Testis (tissue), 3 donors: ENCODE data around the gene BBS12. TPM values are rescaled to one million over a fixed set of nuclear protein-coding genes. Genes with fewer than 3 reads are reported as not detected.

Experiments
- DNase-seq: peaks from one replicate; pipeline ENCODE4 v3.0.0-alpha.2; 2019
- H3K27ac ChIP-seq, 2 donors: fragments of 200-600 bp; sonication (generic); one replicate each; pipeline ENCODE4 v1.5.1; 2019
- H3K27me3 ChIP-seq: fragments of 200-600 bp; sonication (generic); one replicate; pipeline ENCODE4 v1.5.1; 2019
- H3K36me3 ChIP-seq: fragments of 200-600 bp; sonication (generic); one replicate; pipeline ENCODE4 v1.5.1; 2017; ENCODE audit warnings: low read depth; ENCODE audit errors: missing control alignments
- H3K4me1 ChIP-seq: fragments of 200-600 bp; sonication (generic); one replicate; pipeline ENCODE4 v1.5.1; 2019
- H3K4me3 ChIP-seq, 2 donors: fragments of 200-600 bp; sonication (generic); one replicate each; pipeline ENCODE4 v1.5.1; 2017 to 2019
- H3K9me3 ChIP-seq: fragments of 200-600 bp; sonication (generic); one replicate; pipeline ENCODE4 v1.5.1; 2017
- CTCF ChIP-seq, 3 experiments: fragments of 450-650 bp in 2 of 3; fragments of 200-600 bp in 1 of 3; sonication (generic) in 1 of 3; IDR thresholded peaks; one replicate each; pipeline ENCODE4 v1.5.1; 2016 to 2019; ENCODE audit warnings: antibody characterized with exemption in 3 of 3, mild to moderate bottlenecking in 2 of 3, moderate library complexity in 1 of 3
- POLR2A ChIP-seq: fragments of 450-650 bp; IDR thresholded peaks from one replicate; pipeline ENCODE4 v1.6.1; 2017; ENCODE audit warnings: antibody characterized with exemption, mild to moderate bottlenecking, moderate library complexity
- WGBS, 2 donors: methylation state at CpG; one replicate each; pipeline ENCODE4 v1.1.5; 2018; 5-methylcytosine and 5-hydroxymethylcytosine counted together
- intact Hi-C: fragments of 100-400 bp; cut with DNase I; formaldehyde crosslinking; loops from one replicate; pipeline ENCODE4 v1.15.1; 2023; ENCODE audit warnings: low total_unique reads
- polyA plus RNA-seq: library from polyadenylated mRNA; stranded (reverse); fragments of 350-450 nt; fragmentation: Illumina TruSeq; extraction: RNeasy Lipid Tissue Mini Kit (QIAGEN cat#74804); gene quantifications from one replicate; pipeline ENCODE4 v1.2.3, GENCODE V29; 2014; ENCODE audit warnings: low read depth, low replicate concordance; ENCODE audit not compliant: insufficient read depth
- total RNA-seq, 2 donors: library from RNA; depleted of rRNA; stranded (reverse); fragments of >200 nt; gene quantifications; one replicate each; pipeline ENCODE4 v1.2.3, GENCODE V29; 2016

The BBS12 gene
- total and polyA plus RNA-seq, 3 donors from 2014 or later: 5.0 to 15.7 (median 7.5) TPM

DNA sequence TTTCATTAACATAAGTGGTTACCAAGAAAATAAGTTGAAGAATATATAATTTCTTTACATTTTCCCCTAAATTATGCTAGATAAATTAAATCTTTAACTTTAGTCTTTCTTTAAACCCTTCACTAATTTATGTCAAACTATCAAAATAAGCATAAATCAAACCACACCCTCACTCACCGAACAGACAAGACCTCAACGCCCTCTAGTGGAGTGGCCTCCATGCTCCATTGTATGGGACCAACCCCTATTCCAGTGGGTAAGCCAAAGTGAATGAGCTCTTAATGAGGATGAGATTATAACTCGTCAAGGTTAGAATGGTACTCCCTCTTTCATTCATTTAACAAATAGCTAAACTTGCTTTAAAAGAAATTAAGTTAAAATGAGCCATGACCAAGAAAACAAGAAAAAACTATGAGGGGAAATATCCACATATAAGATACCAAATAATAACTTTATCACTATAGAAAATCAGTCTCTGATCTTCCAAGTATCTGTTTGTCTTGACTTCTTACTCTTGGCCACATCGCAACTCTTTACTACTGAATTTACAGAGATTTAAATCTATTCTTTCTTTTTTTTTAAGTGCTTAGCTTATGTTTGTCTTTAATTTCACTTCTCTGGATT, 15.6 kb upstream of the BBS12 start:
- Histone ChIP-seq H3K36me3 (no peaks in the 10 kb centered on the region), H3K27me3 (no peaks in the 10 kb centered on the region), H3K27ac (no peak overlapping the region), H3K4me1 (no peaks in the 10 kb centered on the region), H3K9me3 (no peaks in the 10 kb centered on the region), H3K4me3 (no peak overlapping the region)
- TF ChIP-seq CTCF (IDR thresholded peaks at IDR 0.05) (peak; percentile 39 to 53 (median 40)), POLR2A (no peak)
- DNase-seq: peak; percentile 85
- intact Hi-C loops: no loop called here
- 37 to 45% methylated on average over 4 of the region's 4 CpGs for WGBS, 2 donors

DNA sequence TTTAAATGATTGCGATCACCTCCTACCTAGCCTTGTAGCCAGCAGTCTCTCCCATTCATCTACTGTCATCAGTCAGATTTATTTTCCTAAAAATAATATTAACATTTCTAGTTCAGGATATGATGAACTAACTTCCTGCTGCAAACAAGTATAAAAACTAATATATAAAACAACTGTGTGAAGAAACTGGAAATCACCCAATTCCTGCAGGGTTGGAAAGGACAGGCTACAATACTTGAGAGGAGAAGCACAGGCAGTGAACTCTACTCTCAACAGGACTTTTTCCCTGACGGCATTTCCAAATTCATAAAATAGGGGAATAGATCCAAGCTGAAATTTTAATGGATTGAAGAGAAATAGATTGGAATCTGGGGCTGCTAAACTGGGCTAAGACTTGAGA, 14.2 kb upstream of the BBS12 start:
- no peaks in the 10 kb centered on the region for H3K27me3 ChIP-seq
- no peak overlapping the region for H3K27ac ChIP-seq
- intact Hi-C loops: no loop called here
- H3K4me1 ChIP-seq: no peaks in the 10 kb centered on the region
- DNase-seq: no peak
- no peak for TF ChIP-seq CTCF (IDR thresholded peaks at IDR 0.05)
- TF ChIP-seq POLR2A: no peak
- no peaks in the 10 kb centered on the region for H3K9me3 ChIP-seq
- no peaks in the 10 kb centered on the region for H3K36me3 ChIP-seq
- 42 to 53% methylated on average over 2 of the region's 2 CpGs for WGBS, 2 donors
- H3K4me3 ChIP-seq: no peak overlapping the region

DNA sequence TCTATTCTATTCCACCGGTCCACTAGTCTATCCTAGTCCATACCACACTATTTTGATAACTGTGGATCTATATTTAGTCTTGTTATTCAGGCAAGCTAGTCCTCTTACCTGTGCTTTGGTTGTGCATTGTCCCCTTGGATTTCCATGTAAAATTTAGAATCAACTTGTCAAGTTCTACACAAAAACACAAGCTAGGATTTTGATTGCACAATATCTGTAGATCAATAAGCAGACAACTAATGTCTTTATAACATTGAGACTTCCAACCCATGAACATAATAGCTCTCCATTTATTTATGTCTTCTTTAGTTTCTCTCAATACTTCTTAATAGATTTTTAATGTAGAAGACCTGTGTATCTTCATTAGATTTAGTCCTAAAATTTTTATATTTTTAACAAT, 10.2 kb upstream of the BBS12 start:
- no peak for DNase-seq
- Histone ChIP-seq H3K27ac (no peak overlapping the region), H3K36me3 (no peaks in the 10 kb centered on the region), H3K27me3 (no peaks in the 10 kb centered on the region), H3K4me3 (no peak overlapping the region), H3K9me3 (no peaks in the 10 kb centered on the region), H3K4me1 (no peaks in the 10 kb centered on the region)
- intact Hi-C loops: no loop called here
- WGBS, 2 donors: 89 to 96% methylated on average over 1 of the region's 1 CpG
- TF ChIP-seq CTCF (IDR thresholded peaks at IDR 0.05) (no peak), POLR2A (no peak)

DNA sequence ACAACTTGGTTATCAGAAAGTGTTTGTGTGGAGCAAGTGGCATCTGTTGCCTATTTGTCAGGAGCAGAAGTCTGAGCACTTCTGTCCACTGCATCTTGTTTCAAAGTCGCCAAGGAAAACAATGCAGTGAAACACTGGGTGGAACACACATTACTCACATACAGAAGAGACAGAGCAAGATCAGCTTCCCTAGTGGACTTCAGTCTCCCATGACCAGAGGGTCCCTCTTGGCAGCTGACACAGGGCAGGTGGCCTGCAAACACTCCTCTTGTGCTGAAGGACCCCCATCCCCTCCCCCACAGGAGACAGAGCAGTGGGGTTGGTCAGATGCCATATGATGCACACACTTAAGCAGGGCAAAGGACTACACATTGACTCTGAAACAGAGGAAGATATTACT, 3.6 kb upstream of the BBS12 start:
- H3K4me1 ChIP-seq: no peaks in the 10 kb centered on the region
- no peak overlapping the region for H3K27ac ChIP-seq
- intact Hi-C loops: no loop called here
- no peak for DNase-seq
- H3K27me3 ChIP-seq: no peaks in the 10 kb centered on the region
- no peaks in the 10 kb centered on the region for H3K36me3 ChIP-seq
- no peak overlapping the region for H3K4me3 ChIP-seq
- TF ChIP-seq CTCF (IDR thresholded peaks at IDR 0.05): no peak
- TF ChIP-seq POLR2A: no peak
- 77 to 91% methylated on average over 1 of the region's 1 CpG for WGBS, 2 donors
- H3K9me3 ChIP-seq: no peaks in the 10 kb centered on the region

DNA sequence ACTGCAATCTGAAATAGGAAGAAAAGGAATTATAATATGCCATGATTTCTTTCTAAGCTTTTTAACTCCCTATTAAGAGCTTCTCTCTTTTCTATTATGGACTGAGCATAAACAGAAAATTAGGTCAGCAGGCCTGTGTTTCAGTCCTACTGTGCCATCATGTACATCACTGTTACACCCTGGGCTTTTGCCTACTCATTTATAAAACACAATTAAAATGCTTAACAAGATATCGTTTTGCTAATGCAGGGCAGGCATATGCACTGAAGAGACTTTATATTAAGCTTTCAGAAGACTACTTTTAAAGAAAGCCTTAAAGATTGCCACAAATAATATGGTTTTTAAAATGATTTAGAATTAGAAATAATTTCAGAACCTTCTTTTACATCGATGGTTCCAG, 828 bp upstream of the BBS12 start:
- Histone ChIP-seq H3K4me3 (peak overlapping the region; percentile 76 to 80), H3K9me3 (no peaks in the 10 kb centered on the region), H3K27me3 (no peaks in the 10 kb centered on the region), H3K36me3 (no peaks in the 10 kb centered on the region), H3K4me1 (no peaks in the 10 kb centered on the region), H3K27ac (peak overlapping the region; percentile 51 to 73)
- 34 to 42% methylated on average over 2 of the region's 2 CpGs for WGBS, 2 donors
- intact Hi-C loops: no loop called here
- DNase-seq: no peak
- TF ChIP-seq POLR2A (no peak), CTCF (IDR thresholded peaks at IDR 0.05) (no peak)
